Esophagus squamous epithelium (tissue), 5 donors: Measurements from ENCODE around the gene RBFOX2. TPM values are rescaled to one million over a fixed set of nuclear protein-coding genes. Genes with fewer than 3 reads are reported as not detected.
A peak's percentile ranks its signal among the peaks of the same experiment; 100 is the strongest.

Experiments
- DNase-seq: peaks from one replicate; lab custom pipeline; 2025; lab: John Stamatoyannopoulos, UW
- H3K27ac ChIP-seq, 4 donors: fragments of 200-600 bp; sonication (generic); one replicate each; pipeline ENCODE4 v1.5.1; 2016 to 2019; ENCODE audit warnings: mild to moderate bottlenecking in 1 of 4
- H3K27me3 ChIP-seq, 4 donors: fragments of 200-600 bp; sonication (generic); 1 replicate in 3 of 4; 2 replicates in 1 of 4; pipeline versions ENCODE4 v1.5.1 to v1.6.0; 2017 to 2021; ENCODE audit warnings: antibody characterized with exemption in 1 of 4
- H3K36me3 ChIP-seq, 3 donors: fragments of 200-600 bp; sonication (generic); one replicate each; pipeline ENCODE4 v1.5.1; 2016 to 2019
- H3K4me1 ChIP-seq, 3 donors: fragments of 200-600 bp; sonication (generic); one replicate each; pipeline ENCODE4 v1.5.1; 2017 to 2019
- H3K4me3 ChIP-seq, 4 donors: fragments of 200-600 bp; sonication (generic); 1 replicate in 3 of 4; 2 replicates in 1 of 4; pipeline ENCODE4 v1.5.1; 2016 to 2019; ENCODE audit warnings: mild to moderate bottlenecking in 2 of 4, moderate library complexity in 1 of 4
- H3K9me3 ChIP-seq, 3 donors: fragments of 200-600 bp; sonication (generic); one replicate each; pipeline ENCODE4 v1.5.1; 2016 to 2019
- CTCF ChIP-seq, 6 experiments: fragments of 450-650 bp in 4 of 6; fragments of 200-600 bp in 2 of 6; sonication (generic) in 2 of 6; IDR thresholded peaks; one replicate each; pipeline ENCODE4 v1.5.1; 2016 to 2019; ENCODE audit warnings: antibody characterized with exemption in 6 of 6, mild to moderate bottlenecking in 4 of 6, moderate library complexity in 4 of 6
- POLR2A ChIP-seq, 4 donors: fragments of 450-650 bp; IDR thresholded peaks; one replicate each; pipeline ENCODE4 v1.6.1; 2017; ENCODE audit warnings: antibody characterized with exemption in 4 of 4, mild to moderate bottlenecking in 4 of 4, moderate library complexity in 3 of 4
- WGBS, 2 donors: methylation state at CpG; one replicate each; pipeline ENCODE4 v1.1.5; 2018; 5-methylcytosine and 5-hydroxymethylcytosine counted together
- intact Hi-C: fragments of 100-400 bp; cut with DNase I; formaldehyde crosslinking; loops from one replicate; pipeline ENCODE4 v1.15.0; 2022
- total RNA-seq, 4 donors: library from RNA; depleted of rRNA; stranded (reverse); fragments of >200 nt; gene quantifications; one replicate each; pipeline ENCODE4 v1.1.0, GENCODE V29; 2016
- donor health status: DM: yes; HTN: yes; CAD: no.

RBFOX2 gene
- total RNA-seq, 4 donors from 2014 or later = 33.3 to 69.6 (median 46.3) TPM

- Histone ChIP-seq H3K36me3 (peaks cover 0 to 33% (median 3%) of the 10 kb centered on the region in 3 donors), H3K4me1 (peaks cover 0 to 46% (median 5%) of the 10 kb centered on the region in 3 donors), H3K4me3 (no peak overlapping the region), H3K9me3 (no peaks in the 10 kb centered on the region), H3K27ac (peak overlapping the region in 2 of 4 donors; percentile 19 to 22), H3K27me3 (no peaks in the 10 kb centered on the region)
- 40 to 41% methylated on average over 4 of the region's 4 CpGs for WGBS, 2 donors
- TF ChIP-seq CTCF (IDR thresholded peaks at IDR 0.05) = no peak
- TF ChIP-seq POLR2A (IDR thresholded peaks at IDR 0.05) = no peak
- intact Hi-C loops = no loop called here
- no peak for DNase-seq
These were observed 243.3 kb downstream of the RBFOX2 start for GRCh38 chr22:35785181-35785923.

- no peaks in the 10 kb centered on the region for H3K9me3 ChIP-seq
- peak overlapping the region in 1 of 4 donors; percentile 19 for H3K27ac ChIP-seq
- intact Hi-C loops = no loop called here
- H3K27me3 ChIP-seq = no peaks in the 10 kb centered on the region
- peaks cover 0 to 46% (median 5%) of the 10 kb centered on the region in 3 donors for H3K4me1 ChIP-seq
- H3K4me3 ChIP-seq = no peak overlapping the region
- peaks cover 0 to 40% (median 3%) of the 10 kb centered on the region in 3 donors for H3K36me3 ChIP-seq
- no peak for TF ChIP-seq CTCF (IDR thresholded peaks at IDR 0.05)
- TF ChIP-seq POLR2A (IDR thresholded peaks at IDR 0.05) = no peak
- DNase-seq = no peak
- WGBS, 2 donors = 97 to 98% methylated on average over 4 to 12 of the region's 21 CpGs
These were observed 244.0 kb downstream of the RBFOX2 start for GRCh38 chr22:35784633-35785032.

- Histone ChIP-seq H3K9me3 (no peaks in the 10 kb centered on the region), H3K36me3 (peaks cover 0 to 40% (median 3%) of the 10 kb centered on the region in 3 donors), H3K27ac (peak overlapping the region in 2 of 4 donors; percentile 11 to 14), H3K27me3 (no peaks in the 10 kb centered on the region), H3K4me1 (peaks cover 0 to 46% (median 5%) of the 10 kb centered on the region in 3 donors), H3K4me3 (no peak overlapping the region)
- no peak for DNase-seq
- intact Hi-C loops = no loop called here
- TF ChIP-seq POLR2A (IDR thresholded peaks at IDR 0.05) (no peak), CTCF (IDR thresholded peaks at IDR 0.05) (no peak)
- WGBS, 2 donors = 62 to 82% methylated on average over 5 to 11 of the region's 11 CpGs
These were observed 244.5 kb downstream of the RBFOX2 start for GRCh38 chr22:35783943-35784614.

- H3K4me3 ChIP-seq = no peak overlapping the region
- H3K36me3 ChIP-seq = peaks cover 0 to 41% (median 3%) of the 10 kb centered on the region in 3 donors
- DNase-seq = no peak
- peaks cover 0 to 46% (median 5%) of the 10 kb centered on the region in 3 donors for H3K4me1 ChIP-seq
- intact Hi-C loops = no loop called here
- H3K27ac ChIP-seq = no peak overlapping the region
- H3K27me3 ChIP-seq = no peaks in the 10 kb centered on the region
- 77 to 90% methylated on average over 5 of the region's 5 CpGs for WGBS, 2 donors
- H3K9me3 ChIP-seq = no peaks in the 10 kb centered on the region
- TF ChIP-seq CTCF (IDR thresholded peaks at IDR 0.05) = no peak
- no peak for TF ChIP-seq POLR2A (IDR thresholded peaks at IDR 0.05)
These were observed 246.1 kb downstream of the RBFOX2 start for GRCh38 chr22:35782504-35782903.

- intact Hi-C loops = no loop called here
- Histone ChIP-seq H3K27me3 (no peaks in the 10 kb centered on the region), H3K4me3 (no peak overlapping the region), H3K36me3 (peaks cover 0 to 41% (median 3%) of the 10 kb centered on the region in 3 donors), H3K27ac (no peak overlapping the region), H3K4me1 (peaks cover 0 to 46% (median 5%) of the 10 kb centered on the region in 3 donors), H3K9me3 (no peaks in the 10 kb centered on the region)
- 69 to 79% methylated on average over 3 of the region's 3 CpGs for WGBS, 2 donors
- no peak for DNase-seq
- TF ChIP-seq POLR2A (IDR thresholded peaks at IDR 0.05) (no peak), CTCF (IDR thresholded peaks at IDR 0.05) (no peak)
These were observed 246.7 kb downstream of the RBFOX2 start for GRCh38 chr22:35781898-35782297.
